ENCODE results near the gene RRP1. TPM values are rescaled to one million over a fixed set of nuclear protein-coding genes. Genes with fewer than 3 reads are reported as not detected.
A peak's percentile ranks its signal among the peaks of the same experiment; 100 is the strongest.

Gene RRP1
- total RNA-seq, 1 donor: 16.8 TPM

DNA sequence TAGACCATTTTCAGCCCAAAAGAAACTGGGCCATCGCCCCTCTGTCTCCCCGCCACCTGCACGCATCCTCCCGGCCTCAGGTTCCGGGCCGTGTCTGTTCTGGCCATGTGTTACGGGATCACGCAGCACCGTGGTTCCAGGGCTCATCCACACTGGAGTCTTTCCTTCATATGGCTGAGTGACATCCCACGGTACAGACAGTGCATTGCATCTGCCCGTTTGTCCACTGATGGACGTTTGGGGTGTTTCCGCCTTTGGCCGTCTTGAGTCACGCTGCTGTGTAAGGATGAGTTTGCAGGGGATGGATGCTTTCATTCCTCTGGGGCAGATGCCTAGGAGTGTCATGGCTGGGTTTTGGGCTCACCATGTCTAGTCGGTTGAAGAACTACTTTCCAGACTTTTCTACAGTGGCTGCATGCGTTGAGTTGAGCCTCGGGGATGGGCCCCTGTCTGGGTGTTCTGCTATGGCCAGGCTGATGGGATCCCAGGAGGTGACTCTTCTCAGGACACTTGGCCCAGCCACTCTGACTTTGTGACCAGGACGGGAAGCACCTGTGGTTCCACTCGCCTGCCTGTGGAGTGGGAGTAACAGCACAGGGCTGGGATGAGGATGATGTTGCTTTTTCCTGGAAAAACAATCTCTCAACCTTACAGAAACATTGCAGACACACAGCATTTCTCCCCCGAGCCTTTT is 16.8 kb downstream of the RRP1 start:
- no peak overlapping the region for H3K4me3 ChIP-seq (ENCODE audit: low read depth, low read length)
- TF ChIP-seq, protein P1, sequence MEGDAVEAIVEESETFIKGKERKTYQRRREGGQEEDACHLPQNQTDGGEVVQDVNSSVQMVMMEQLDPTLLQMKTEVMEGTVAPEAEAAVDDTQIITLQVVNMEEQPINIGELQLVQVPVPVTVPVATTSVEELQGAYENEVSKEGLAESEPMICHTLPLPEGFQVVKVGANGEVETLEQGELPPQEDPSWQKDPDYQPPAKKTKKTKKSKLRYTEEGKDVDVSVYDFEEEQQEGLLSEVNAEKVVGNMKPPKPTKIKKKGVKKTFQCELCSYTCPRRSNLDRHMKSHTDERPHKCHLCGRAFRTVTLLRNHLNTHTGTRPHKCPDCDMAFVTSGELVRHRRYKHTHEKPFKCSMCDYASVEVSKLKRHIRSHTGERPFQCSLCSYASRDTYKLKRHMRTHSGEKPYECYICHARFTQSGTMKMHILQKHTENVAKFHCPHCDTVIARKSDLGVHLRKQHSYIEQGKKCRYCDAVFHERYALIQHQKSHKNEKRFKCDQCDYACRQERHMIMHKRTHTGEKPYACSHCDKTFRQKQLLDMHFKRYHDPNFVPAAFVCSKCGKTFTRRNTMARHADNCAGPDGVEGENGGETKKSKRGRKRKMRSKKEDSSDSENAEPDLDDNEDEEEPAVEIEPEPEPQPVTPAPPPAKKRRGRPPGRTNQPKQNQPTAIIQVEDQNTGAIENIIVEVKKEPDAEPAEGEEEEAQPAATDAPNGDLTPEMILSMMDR (IDR thresholded peaks at IDR 0.05; ENCODE audit: insufficient read depth, low read depth, low read length): no peak
- no peak for DNase-seq (ENCODE audit: low read depth)

DNA sequence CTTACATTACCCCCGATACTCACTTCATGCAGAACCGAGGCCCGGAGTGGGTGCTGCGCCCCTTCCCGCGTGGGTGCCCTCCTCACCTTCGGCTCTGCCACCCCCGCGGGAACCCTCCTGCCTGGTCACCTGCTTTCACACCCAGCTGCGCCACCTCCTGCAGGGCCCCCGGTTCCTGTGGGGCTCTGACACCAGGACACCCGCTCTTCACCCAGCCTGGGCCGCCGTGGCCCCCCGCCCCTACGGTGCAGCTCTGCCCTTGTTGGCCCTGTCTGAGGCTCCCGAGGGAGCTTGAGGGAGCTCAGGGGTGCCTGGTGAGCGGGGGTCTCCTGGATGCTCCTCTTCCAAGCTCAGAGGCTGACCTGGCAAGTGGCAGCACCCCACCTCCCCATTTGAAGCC is 19.0 kb downstream of the RRP1 start:
- TF ChIP-seq, protein P1 (IDR thresholded peaks at IDR 0.05; ENCODE audit: insufficient read depth, low read depth, low read length): no peak

DNA sequence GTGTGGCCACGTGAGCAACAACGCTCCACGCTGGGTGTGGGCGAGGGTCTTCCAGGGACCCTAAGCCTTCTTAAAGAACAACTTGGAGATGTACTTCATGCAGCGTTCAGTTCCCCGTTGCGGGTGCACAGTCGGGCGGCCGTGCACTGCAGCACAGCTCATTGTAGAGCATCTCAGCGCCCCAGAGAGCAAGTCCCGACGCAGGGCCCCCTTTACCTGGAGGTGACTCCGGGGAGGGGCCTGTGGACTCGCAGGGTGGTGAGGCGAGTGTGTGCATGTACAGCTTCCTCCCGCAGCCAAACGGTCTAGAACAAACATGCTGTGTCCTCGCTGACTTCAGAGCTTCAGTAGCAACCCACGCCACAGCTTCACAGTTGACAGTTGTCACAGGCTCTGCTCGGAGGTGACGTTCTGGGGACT is 19.5 kb downstream of the RRP1 start:
- no peak overlapping the region for H3K4me3 ChIP-seq (ENCODE audit: low read depth, low read length)
- TF ChIP-seq, protein P1 (IDR thresholded peaks at IDR 0.05; ENCODE audit: insufficient read depth, low read depth, low read length): no peak
- DNase-seq (ENCODE audit: low read depth): no peak

More for the DNA sequence above, 19.0 kb downstream of the RRP1 start:
- no peak for DNase-seq (ENCODE audit: low read depth)
- H3K4me3 ChIP-seq (ENCODE audit: low read depth, low read length): no peak overlapping the region

DNA sequence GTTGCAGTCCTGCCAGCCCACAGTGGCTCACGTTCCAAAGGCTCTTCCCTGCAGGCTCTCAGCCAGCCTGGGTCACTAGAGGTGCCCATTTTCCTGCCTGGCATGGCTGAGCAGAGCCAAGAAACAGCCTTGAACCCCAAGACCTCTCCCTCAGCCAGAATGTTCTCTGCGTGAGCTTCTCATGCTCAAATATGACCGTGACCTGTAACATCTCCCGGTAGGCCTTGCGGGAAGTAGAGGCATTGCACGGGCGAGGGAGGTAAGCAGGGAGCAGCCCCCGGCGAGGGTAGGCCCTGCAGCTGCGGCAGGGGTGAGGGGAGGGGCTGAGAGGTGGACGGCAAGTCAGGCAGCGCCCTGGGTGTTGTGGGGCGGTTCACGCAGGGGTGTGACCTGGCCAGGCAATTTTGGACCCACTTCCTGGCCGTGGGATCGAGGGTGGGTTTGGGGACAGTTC is 20.0 kb downstream of the RRP1 start:
- H3K4me3 ChIP-seq (ENCODE audit: low read depth, low read length): no peak overlapping the region
- TF ChIP-seq, protein P1 (IDR thresholded peaks at IDR 0.05; ENCODE audit: insufficient read depth, low read depth, low read length): no peak
- no peak for DNase-seq (ENCODE audit: low read depth)

DNA sequence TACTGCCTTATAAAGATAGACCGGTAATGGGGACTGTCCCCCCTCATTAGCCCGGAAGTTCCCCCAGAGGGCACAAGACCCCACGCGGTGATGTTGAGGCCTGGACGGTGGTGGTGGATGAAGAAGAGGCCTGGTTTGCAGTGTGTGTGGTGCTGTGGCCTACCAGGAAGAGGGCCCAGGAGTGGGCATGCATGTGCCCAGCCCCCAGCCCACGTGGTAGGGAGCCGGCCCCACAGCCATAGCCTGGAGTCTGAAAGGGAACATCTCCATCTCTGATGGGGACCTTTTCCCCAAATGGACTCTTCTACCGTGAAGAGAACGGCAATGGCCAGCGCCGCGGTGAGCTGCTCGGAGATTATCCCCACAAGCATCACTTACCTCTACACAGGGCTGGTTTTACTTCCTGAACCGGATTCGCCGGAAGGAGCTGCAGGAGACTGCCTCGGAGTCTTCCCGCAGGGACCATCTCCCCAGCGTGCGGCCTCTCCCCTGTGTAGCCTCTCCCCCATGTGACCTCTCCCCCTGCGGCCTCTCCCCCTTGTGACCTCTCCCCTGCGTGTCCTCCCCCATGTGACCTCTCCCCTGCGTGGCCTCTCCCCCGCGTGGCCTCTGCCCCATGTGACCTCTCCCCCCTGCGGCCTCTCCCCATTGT is 20.6 kb downstream of the RRP1 start:
- DNase-seq (ENCODE audit: low read depth): no peak
- TF ChIP-seq, protein P1 (IDR thresholded peaks at IDR 0.05; ENCODE audit: insufficient read depth, low read depth, low read length): no peak
- H3K4me3 ChIP-seq (ENCODE audit: low read depth, low read length): no peak overlapping the region

DNA sequence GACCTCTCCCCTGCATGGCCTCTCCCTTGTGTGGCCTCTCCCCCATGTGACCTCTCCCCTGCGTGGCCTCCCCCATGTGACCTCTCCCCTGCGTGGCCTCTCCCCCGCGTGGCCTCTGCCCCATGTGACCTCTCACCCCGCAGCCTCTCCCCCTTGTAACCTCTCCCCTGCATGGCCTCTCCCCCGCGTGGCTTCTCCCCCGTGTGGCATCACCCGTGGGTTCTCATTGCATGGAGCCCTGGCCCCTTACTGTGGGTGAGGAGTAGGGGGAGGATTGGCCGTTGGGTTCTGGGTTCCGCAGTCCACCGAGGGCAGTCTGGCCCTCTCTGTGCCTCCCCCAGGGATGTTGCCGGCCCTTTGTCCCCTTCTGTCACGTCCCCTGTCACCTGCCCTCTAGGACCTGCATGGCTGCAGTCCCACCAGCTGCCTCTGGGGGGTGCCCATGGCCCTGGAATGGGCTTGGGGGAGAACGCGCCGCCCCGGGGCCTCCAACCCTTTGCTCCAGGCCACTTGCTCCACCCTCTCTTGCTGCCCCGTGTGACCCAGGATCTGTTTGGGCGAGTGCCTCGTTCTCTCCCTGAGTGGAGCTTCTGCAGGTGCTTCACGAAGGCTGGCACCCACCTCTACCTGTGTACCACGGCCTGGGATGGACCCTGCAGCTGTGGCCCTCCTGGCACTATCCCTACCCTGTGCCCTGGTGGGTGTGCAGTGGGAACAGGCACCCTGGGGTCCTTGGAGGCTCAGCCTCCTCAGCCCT is 21.3 kb downstream of the RRP1 start:
- H3K4me3 ChIP-seq (ENCODE audit: low read depth, low read length): no peak overlapping the region
- TF ChIP-seq, protein P1 (IDR thresholded peaks at IDR 0.05; ENCODE audit: insufficient read depth, low read depth, low read length): peak; percentile 98
- peak; percentile 66 for DNase-seq (ENCODE audit: low read depth)

Data from fibroblast of villous mesenchyme (primary cell).